ENCODE results near the gene WNT9B. TPM values are rescaled to one million over a fixed set of nuclear protein-coding genes. Genes with fewer than 3 reads are reported as not detected.

Gene WNT9B
- total and polyA plus RNA-seq, 2 experiments from 2014 or later: 0.17 TPM; not detected in 1

GRCh38 chr17:46831573-46832330 lies 19.6 kb upstream of the WNT9B start:
- no peak overlapping the region for H3K4me3 Mint-ChIP-seq
- peaks cover 7% of the 10 kb centered on the region; the same call in 1 of the 2 replicates for H3K4me1 ChIP-seq (ENCODE audit: insufficient read depth)

More at GRCh38 chr17:46831573-46832330, 19.6 kb upstream of the WNT9B start:
- Mint-ChIP-seq H3K4me1 (peaks cover 37% of the 10 kb centered on the region), H3K36me3 (ENCODE audit: low read depth) (no peaks in the 10 kb centered on the region), H3K9me3 (no peaks in the 10 kb centered on the region; the same call in 2 of the 3 replicates), H3K27me3 (ENCODE audit: insufficient read depth, low read depth, poor library complexity) (peaks cover 36% of the 10 kb centered on the region), H3K27ac (no peak overlapping the region)
- no peaks in the 10 kb centered on the region for H3K27me3 ChIP-seq (ENCODE audit: insufficient read depth)
- H4K20me1 ChIP-seq (replicated peaks; ENCODE audit: insufficient read depth): no peaks in the 10 kb centered on the region
- no peak for DNase-seq (ENCODE audit: low spot score)
- no peaks in the 10 kb centered on the region for H3F3A ChIP-seq (replicated peaks; ENCODE audit: low read depth)
- no peak overlapping the region for H3K4me3 ChIP-seq
- no peaks in the 10 kb centered on the region for H3K79me2 ChIP-seq (replicated peaks; ENCODE audit: insufficient read depth)
- no peaks in the 10 kb centered on the region for H3K9me2 ChIP-seq (ENCODE audit: insufficient read depth)
- peak overlapping the region; percentile 66; the same call in 1 of the 2 replicates for H2AFZ ChIP-seq
- peak overlapping the region; percentile 57 for H3K4me2 ChIP-seq
- no peak for TF ChIP-seq CREB1 (CRISPR knock-in tag; IDR thresholded peaks at IDR 0.05; ENCODE audit: low read depth)
- no peak for TF ChIP-seq ZNF114 (CRISPR knock-in tag; IDR thresholded peaks at IDR 0.05)
- TF ChIP-seq JUNB (IDR thresholded peaks at IDR 0.05; ENCODE audit: unreplicated experiment): no peak
- no peak for TF ChIP-seq EZH2phosphoT487 (IDR thresholded peaks at IDR 0.05; ENCODE audit: unreplicated experiment)
- TF ChIP-seq EZH2 (IDR thresholded peaks at IDR 0.05; ENCODE audit: low read depth, unreplicated experiment): no peak
- no peak for TF ChIP-seq ZNF462 (CRISPR knock-in tag; IDR thresholded peaks at IDR 0.05)
- no peak for TF ChIP-seq REST (IDR thresholded peaks at IDR 0.05; ENCODE audit: unreplicated experiment)
- no peak overlapping the region for H3K27ac ChIP-seq (ENCODE audit: low read depth)
- ATAC-seq: peak; percentile 10; the same call in 1 of the 3 replicates
- H3K36me3 ChIP-seq (ENCODE audit: insufficient read depth): no peaks in the 10 kb centered on the region

All from GM23338 (cell line).